NCI-H1930 (cell line): ENCODE measurements around the gene HOATZ.

ENCODE experiments used
- DNase-seq, 2 experiments: peaks; one replicate each; lab custom pipeline; 2025; lab: John Stamatoyannopoulos, UW

Gene HOATZ

GRCh38 chr11:111549196-111549868, 34.8 kb downstream of the HOATZ start:
- no peak for DNase-seq

DNA sequence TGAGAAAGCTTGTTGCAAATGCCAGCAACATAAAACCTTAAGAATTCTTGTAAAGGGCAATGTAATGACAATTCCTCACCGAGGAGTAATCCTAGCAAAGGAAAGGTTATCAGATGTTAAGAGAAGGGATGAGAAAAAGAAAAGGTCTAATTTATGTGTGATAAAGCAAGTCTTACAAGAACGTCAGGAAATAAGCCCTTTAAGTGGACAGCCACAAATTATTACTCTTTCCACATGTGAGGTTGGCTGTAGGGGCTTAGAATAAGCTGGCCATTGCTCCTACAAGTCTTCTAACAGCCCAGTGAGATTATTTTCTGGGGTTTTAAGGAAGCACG, 35.3 kb downstream of the HOATZ start:
- no peak for DNase-seq

DNA sequence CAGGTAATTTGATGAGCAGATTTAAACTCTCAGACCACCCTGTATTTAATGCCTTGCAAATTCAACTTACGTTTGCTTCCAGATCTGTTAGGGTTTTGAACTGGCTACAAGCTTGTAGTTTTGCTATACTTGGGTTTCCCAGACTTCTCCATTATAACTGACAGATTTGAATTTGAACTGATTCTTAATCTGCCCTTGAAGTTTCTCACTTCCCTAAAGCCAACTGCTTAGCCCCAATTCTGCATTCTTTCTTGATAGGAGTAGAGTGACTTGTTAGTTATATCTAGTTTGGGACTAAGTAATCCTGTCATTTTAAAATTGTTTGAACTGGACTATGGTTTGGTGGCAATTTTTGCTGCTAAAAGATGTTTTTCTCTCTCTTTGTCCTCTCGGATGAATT, 35.7 kb downstream of the HOATZ start:
- no peak for DNase-seq

DNA sequence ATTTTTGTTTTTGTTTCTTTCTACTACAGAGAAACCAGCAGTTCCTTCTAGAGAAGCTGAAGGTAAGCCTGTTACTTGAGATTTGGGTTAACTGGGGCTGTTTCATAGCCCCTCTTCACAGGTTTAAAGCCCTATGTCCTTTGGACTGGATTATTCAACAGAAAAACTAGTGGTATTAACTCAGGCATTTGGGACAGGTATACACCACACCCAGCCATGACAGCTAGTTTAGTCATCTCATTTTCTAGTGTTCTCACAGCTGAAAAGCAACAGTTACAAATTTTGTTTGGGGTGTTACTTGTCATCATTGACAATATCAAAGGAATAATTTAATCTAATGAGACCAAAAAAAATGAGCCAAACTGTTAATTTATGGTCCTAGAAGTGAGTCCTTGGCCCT, 40.0 kb downstream of the HOATZ start:
- DNase-seq = no peak

GRCh38 chr11:111555255-111555654, 40.7 kb downstream of the HOATZ start:
- no peak for DNase-seq

GRCh38 chr11:111557425-111558111, 43.0 kb downstream of the HOATZ start:
- DNase-seq = no peak

- no peak for DNase-seq
Observed at GRCh38 chr11:111559800-111560464, 45.4 kb downstream of the HOATZ start.

DNA sequence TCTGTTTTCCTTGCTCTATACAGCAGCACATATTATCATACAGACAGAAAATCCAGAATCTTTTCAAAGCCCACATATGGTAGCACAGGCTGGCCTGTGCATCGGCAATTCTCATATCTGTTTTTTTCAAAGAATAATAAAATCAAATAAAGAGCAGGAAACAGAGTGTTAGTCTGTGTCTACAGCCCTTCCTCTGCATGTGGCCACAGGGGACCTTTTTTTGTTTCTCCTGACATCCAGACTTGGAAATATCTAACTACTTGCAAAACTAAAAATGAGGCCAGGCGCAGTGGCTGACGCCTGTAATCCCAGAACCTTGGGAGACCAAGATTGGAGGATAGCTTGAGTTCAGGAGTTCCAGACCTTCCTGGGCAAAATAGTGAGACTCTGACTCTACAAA, 46.2 kb downstream of the HOATZ start:
- DNase-seq = no peak

- no peak for DNase-seq
Observed at GRCh38 chr11:111561306-111561705, 46.7 kb downstream of the HOATZ start.

DNA sequence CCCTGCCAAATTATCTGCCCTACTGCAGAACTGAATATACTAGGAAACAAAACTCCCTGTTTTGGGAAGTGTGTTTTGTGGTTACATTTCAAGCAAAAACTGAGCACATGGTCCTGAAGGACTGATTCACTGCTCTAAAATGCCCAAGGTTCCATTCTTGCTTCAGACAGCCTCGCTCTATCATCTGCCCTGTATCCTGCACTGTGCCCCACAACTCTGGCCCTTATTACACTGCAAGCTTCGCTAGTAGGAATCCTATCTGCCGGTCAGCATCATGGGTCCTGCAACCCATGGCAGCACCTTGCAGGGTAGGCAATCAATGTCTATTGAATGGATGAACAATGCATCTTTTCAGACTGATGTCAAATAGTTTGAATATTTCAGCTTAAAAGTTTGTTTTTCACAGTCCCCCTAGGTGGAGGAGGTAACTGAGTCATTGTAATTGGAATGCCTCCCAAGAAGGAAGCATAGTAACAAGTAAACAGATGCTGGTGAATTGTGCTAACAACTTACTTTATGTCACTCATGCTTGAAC, 47.3 kb downstream of the HOATZ start:
- DNase-seq = no peak

DNA sequence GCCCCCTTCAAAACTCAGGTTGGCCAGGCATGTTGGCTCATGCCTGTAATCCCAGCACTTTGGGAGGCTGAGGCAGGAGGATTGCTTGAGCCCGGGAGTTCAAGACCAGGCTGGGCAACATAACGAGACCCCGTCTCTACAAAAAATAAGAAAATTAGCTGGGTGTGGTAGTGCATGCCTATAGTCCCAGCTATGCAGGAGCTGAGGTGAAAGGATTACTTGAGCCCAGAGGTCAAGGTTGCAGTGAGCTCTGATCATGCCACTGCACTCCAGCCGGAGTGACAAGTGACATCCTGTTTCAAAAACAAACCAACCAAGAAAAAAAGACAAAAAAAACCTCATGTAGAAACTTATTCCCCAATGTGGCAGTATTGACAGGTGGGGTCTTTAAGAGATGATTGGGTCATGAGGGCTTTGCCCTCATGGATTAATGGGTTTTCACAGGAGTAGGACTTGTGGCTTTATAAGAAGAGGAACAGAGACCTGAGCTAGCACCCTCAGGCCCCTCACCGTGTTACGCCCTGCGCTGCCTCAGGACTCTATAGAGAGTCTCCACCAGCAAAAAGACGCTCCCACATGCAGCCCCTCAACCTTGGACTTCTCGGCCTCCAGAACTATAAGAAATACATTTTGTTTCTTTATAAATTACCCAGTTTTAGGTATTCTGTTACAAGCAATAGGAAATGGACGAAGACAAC, 48.3 kb downstream of the HOATZ start:
- DNase-seq = no peak

- DNase-seq = peak in 1 of 2 experiments; percentile 45
Observed at GRCh38 chr11:111565114-111565720, 50.6 kb downstream of the HOATZ start.

DNA sequence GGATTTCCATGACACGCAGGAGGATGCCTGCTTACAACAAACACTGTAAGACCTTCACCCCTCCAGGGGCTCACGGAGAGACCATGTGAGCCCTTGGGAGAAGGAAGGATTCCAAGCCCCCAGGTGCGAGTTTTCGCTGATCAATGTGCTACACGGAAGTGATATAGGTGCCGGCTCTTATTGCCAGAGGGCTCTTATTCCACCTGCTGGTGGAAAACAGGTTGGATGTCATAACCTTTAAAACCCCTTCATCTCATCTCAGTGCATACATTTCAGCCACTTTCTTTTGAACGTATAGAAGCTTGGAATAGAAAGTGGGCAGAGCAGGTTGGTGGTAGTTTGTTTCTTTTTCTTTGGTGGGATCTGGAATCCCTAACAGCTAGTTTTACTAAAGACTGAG, 51.7 kb downstream of the HOATZ start:
- DNase-seq = no peak

- no peak for DNase-seq
Observed at GRCh38 chr11:111569476-111569875, 54.9 kb downstream of the HOATZ start.

- no peak for DNase-seq
Observed at GRCh38 chr11:111570796-111571195, 56.2 kb downstream of the HOATZ start.

DNA sequence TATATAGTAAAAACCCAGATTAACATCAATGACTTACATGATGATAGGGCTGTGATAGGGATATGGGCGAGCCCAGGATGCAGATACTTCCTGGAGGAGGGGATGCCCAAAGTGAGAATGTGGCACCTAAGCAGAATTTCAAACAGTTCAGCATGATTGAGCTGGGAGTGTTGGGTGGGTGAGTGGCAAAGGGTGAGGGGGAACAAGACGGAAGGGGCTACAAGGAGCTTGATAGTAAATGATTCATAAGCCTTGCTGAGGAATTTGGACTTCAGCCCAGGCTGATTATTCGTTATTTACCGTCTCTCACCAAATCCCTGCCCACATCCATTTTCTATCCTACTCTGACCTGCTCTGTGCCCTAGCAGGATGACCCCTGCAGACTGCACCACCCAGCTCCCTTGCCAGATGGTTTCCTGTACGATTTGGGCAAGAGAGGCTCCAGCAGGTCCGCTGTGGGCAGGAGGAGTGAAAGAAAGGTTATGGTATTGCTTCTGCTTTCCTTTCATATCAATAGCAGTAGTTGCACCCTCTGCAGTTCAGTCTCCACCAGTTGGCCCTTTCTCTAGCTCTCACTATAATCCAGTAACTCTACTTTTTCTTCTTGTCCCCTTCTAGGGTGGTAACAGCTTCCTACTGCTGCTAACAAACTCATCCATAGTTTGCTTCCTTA, 57.4 kb downstream of the HOATZ start:
- DNase-seq = no peak

GRCh38 chr11:111572581-111572980, 58.0 kb downstream of the HOATZ start:
- no peak for DNase-seq

GRCh38 chr11:111573821-111574249, 59.3 kb downstream of the HOATZ start:
- no peak for DNase-seq

DNA sequence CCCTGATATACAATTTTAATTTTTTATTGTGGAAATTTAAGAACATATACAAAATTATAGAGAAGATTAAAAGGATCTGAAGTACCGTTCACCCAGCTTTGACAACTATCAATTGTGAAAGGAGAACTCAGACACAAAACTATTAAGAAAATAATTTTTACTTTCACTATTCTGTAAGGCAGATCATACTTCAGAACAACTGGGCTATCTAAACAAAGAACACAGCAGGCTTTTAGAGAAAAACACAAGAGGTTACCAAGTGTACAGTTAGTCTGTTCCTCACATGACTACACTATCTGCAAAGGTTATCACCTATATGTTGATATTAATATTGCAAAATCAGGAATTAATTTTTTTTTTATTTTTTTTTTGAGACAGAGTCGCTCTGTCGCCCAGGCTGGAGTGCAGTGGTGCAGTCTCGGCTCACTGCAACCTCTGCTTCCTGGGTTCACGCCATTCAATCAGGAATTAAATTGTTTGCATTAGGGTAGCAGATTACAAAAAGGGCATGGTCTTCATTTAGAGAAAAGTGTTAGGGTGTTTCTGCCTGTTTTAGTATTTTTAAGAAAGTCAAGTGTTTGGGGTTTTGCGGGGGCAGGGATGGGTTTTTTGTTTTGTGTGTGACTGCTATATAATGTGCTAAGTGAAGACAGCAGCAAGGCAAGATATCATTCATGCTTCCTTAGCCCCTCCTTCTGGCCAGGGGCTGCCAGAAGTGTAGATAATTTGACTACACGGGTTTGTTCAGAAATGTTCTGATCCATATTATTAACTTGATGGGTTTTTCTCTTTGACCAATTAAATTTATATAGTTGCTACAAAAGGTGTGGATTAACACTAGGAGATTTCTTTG, 60.0 kb downstream of the HOATZ start:
- DNase-seq = no peak

- DNase-seq = no peak
Observed at GRCh38 chr11:111575740-111576139, 61.2 kb downstream of the HOATZ start.

DNA sequence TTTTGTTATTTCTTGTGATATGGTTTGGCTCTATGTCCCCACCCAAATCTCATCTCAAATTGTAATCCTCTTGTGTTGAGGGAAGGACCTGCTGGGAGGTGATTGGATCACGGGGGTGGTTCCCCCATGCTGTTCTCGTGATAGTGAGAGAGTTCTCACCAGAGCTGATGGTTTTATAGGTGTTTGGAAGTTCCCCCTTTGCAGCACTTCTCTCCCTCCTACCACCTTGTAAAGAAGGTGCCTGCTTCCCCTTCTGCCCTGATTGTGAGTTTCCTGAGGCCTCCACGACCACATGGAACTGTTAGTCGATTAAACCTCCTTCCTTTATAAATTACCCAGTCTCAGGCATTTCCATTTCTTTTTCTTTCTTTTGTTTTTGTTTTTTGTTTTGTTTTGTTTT, 63.2 kb downstream of the HOATZ start:
- DNase-seq = no peak
